ENCODE measurements around the gene MAP2K5.
A peak's percentile ranks its signal among the peaks of the same experiment; 100 is the strongest.

The MAP2K5 gene

DNA sequence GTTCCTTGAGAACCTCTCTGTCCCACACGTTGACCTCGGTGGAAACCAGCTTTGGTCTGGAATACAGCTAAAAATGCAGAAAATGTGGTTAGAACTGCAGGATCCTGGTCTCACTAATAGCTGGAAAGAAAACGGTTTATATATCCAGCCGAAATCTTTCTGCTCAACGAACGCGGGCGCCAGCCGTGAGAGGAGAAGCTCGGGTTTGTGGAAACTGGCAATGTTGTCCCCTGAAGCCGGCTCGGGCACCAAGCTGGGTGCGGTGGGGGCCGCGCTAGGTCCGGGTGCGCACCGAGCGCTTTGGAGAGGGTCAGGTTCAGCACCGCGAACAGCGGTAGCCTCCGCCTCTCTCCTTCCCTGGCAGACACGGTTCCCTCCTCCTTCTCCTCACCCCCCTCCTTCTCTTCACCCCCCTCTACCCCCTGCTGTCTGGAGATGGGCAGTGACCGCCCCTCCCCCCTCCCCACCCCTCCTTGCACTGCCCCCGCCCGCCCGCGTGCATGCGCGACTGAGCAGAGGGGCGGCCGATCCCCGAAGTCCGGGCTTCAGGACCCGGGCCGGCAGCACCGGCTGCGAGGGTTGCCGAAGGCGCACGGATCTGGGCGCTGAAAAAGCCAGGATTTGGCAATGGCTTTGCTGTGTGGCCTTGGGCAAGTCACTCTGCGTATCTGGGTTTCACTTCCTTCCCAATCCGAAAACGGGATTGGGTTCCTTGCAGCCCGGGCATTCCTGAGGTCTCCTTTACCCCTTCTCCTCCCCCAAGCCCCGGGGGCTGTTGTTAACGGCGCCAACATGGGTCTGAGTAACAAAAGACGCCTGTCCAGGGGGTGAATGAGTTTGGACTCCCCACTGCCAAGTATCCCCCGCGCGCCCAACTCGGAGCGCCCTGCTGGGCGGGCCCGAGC lies 282.7 kb downstream of the MAP2K5 start, which contains the start of gene SKOR1:
Gene SKOR1, plus strand, starts transcription at position 534 of the 905 bp plus-strand sequence. Its CDS starts 94 bp downstream, at position 628.
- 0 out of 2 replicates have a peak within 1 kb of the TSS, but pooled peaks have one; percentile 3 for H3K4me3 ChIP-seq (replicated peaks; ENCODE audit: low read depth, low read length)
- no peak for DNase-seq (ENCODE audit: extremely low read depth, low read depth)
- TF ChIP-seq, protein P1, sequence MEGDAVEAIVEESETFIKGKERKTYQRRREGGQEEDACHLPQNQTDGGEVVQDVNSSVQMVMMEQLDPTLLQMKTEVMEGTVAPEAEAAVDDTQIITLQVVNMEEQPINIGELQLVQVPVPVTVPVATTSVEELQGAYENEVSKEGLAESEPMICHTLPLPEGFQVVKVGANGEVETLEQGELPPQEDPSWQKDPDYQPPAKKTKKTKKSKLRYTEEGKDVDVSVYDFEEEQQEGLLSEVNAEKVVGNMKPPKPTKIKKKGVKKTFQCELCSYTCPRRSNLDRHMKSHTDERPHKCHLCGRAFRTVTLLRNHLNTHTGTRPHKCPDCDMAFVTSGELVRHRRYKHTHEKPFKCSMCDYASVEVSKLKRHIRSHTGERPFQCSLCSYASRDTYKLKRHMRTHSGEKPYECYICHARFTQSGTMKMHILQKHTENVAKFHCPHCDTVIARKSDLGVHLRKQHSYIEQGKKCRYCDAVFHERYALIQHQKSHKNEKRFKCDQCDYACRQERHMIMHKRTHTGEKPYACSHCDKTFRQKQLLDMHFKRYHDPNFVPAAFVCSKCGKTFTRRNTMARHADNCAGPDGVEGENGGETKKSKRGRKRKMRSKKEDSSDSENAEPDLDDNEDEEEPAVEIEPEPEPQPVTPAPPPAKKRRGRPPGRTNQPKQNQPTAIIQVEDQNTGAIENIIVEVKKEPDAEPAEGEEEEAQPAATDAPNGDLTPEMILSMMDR (IDR thresholded peaks at IDR 0.05; ENCODE audit: low read depth, low read length, missing control alignments) = no peak

DNA sequence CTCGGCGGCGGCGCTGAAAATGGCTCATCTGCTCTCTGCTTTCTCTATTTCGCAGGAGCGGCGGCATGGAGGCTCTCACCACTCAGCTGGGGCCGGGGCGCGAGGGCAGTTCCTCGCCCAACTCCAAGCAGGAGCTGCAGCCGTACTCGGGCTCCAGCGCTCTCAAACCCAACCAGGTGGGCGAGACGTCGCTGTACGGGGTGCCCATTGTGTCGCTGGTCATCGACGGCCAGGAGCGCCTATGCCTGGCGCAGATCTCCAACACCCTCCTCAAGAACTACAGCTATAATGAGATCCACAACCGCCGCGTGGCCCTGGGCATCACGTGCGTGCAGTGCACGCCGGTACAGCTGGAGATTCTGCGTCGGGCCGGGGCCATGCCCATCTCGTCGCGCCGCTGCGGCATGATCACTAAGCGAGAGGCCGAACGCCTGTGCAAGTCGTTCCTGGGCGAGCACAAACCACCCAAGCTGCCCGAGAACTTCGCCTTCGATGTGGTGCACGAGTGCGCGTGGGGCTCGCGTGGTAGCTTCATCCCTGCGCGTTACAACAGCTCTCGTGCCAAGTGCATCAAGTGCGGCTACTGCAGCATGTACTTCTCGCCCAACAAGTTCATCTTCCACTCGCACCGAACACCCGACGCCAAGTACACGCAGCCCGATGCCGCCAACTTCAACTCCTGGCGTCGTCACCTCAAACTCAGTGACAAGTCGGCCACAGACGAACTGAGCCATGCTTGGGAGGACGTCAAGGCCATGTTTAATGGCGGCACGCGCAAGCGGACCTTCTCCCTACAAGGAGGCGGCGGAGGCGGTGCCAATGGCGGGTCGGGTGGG lies 283.6 kb downstream of the MAP2K5 start:
- no peak for DNase-seq (ENCODE audit: extremely low read depth, low read depth)
- no peak overlapping the region for H3K4me3 ChIP-seq (replicated peaks; ENCODE audit: low read depth, low read length)
- TF ChIP-seq, protein P1 (IDR thresholded peaks at IDR 0.05; ENCODE audit: low read depth, low read length, missing control alignments) = no peak

DNA sequence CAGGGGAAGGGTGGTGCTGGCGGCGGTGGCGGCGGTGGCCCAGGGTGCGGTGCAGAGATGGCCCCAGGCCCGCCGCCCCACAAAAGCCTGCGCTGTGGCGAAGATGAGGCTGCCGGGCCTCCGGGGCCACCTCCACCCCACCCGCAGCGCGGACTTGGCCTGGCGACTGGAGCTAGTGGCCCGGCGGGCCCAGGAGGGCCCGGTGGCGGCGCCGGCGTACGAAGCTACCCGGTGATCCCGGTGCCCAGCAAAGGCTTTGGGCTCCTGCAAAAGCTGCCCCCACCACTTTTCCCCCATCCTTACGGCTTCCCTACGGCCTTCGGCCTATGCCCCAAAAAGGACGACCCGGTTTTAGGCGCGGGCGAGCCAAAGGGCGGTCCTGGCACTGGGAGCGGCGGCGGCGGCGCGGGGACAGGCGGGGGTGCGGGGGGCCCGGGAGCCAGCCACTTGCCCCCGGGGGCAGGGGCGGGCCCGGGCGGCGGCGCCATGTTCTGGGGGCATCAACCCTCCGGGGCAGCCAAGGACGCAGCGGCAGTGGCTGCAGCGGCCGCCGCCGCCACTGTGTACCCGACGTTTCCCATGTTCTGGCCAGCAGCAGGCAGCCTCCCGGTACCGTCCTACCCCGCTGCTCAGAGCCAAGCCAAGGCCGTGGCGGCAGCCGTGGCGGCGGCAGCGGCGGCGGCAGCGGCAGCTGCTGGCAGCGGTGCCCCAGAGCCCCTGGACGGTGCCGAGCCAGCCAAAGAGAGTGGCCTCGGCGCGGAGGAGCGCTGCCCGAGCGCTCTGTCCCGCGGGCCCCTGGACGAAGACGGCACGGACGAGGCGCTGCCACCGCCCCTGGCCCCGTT lies 284.4 kb downstream of the MAP2K5 start:
- no peak overlapping the region for H3K4me3 ChIP-seq (replicated peaks; ENCODE audit: low read depth, low read length)
- DNase-seq (ENCODE audit: extremely low read depth, low read depth) = no peak
- TF ChIP-seq, protein P1 (IDR thresholded peaks at IDR 0.05; ENCODE audit: low read depth, low read length, missing control alignments) = no peak

DNA sequence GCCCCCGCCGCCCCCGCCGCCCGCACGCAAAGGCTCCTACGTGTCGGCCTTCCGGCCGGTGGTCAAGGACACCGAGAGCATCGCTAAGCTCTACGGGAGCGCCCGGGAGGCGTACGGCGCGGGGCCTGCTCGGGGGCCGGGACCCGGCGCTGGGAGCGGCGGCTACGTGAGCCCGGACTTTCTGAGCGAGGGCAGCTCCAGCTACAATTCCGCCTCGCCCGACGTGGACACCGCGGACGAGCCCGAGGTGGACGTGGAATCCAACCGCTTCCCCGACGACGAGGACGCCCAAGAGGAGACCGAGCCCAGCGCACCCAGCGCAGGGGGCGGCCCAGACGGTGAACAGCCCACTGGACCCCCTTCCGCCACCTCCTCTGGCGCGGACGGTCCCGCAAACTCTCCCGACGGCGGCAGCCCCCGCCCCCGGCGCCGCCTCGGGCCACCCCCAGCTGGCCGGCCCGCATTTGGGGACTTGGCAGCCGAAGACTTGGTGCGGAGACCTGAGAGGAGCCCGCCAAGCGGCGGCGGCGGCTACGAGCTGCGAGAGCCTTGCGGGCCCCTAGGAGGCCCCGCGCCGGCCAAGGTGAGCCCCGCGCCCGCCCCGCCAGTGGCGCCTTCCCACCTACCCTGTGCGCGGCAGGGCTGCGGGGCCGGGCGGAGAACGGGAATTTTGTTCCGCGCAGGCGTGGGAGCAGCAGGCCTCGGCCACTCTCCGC lies 285.2 kb downstream of the MAP2K5 start:
- H3K4me3 ChIP-seq (replicated peaks; ENCODE audit: low read depth, low read length) = no peak overlapping the region
- TF ChIP-seq, protein P1 (IDR thresholded peaks at IDR 0.05; ENCODE audit: low read depth, low read length, missing control alignments) = no peak
- no peak for DNase-seq (ENCODE audit: extremely low read depth, low read depth)

DNA sequence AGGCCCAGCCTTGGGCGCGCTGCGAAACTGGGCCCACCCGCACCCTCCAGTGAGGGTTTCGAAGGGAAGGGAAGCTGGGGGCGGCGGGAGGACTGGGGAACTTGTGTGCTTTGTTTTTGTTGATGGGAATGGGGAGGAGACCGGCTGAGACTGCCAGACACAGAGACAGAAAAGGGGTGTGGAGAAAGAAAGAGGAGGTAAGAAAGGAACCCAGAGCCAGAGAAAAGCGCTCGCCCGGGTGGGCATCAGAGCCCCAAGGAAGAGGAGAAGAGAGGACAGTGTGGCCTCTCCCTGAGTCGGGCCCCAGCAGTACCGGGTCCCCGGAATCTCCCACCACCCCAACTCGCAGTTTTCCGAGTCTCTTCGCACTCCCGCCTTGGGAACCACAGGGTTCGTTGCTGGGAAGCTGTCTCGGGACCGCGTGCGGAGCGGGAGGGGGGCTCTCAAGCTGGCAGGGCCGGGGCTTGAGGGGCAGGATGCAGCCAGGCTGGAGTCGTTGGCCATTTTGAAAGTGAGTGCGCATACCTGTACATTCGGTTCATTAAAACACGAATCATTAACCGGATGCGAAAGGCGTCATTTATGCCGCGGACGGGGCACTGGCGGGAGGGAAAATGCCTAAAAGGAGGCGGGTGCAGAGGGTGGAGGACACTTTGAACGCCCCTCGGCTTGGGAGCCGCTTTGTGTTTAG lies 285.9 kb downstream of the MAP2K5 start:
- DNase-seq (ENCODE audit: extremely low read depth, low read depth) = no peak
- TF ChIP-seq, protein P1 (IDR thresholded peaks at IDR 0.05; ENCODE audit: low read depth, low read length, missing control alignments) = no peak
- H3K4me3 ChIP-seq (replicated peaks; ENCODE audit: low read depth, low read length) = no peak overlapping the region
